Mammary epithelial cell (primary cell): ENCODE measurements around the gene TAC3.

Experiments used
- EZH2 ChIP-seq: IDR thresholded peaks from 2 replicates; pipeline ENCODE4 v1.6.1; 2012; ENCODE audit warnings: low read length, inconsistent platforms, borderline replicate concordance
- TF ChIP-seq, protein P1 (sequence below), 2 donors: IDR thresholded peaks in 1 of 2; conservative IDR thresholded peaks in 1 of 2; 2 replicates each; pipeline ENCODE4 v1.5.1; 2011 to 2012; ENCODE audit warnings: inconsistent platforms in 2 of 2, low read length in 2 of 2, mild to moderate bottlenecking in 2 of 2, control low read depth in 1 of 2, low read depth in 1 of 2; ENCODE audit not compliant: insufficient read depth in 1 of 2; ENCODE audit errors: extremely low read depth in 1 of 2

DNA sequence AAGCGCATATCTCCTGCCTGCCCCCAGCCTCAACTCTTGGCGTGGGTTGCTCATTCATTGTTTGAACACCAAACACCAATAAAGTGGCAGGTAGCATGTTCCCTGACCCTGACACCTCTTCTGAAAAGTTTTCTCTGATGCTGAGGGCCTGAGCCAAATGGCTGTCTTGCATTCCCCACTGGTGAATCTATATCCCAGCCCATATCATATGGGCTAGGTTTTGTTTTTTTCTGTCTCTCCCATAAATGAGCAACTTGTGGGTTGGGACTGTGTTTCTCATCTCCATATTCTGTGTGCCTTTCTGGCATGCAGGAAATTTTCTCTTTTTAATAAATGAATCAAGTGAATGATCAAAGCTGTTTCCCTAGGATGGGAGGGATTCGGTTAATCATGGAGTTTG, 28.6 kb upstream of the TAC3 start:
- TF ChIP-seq, protein P1, sequence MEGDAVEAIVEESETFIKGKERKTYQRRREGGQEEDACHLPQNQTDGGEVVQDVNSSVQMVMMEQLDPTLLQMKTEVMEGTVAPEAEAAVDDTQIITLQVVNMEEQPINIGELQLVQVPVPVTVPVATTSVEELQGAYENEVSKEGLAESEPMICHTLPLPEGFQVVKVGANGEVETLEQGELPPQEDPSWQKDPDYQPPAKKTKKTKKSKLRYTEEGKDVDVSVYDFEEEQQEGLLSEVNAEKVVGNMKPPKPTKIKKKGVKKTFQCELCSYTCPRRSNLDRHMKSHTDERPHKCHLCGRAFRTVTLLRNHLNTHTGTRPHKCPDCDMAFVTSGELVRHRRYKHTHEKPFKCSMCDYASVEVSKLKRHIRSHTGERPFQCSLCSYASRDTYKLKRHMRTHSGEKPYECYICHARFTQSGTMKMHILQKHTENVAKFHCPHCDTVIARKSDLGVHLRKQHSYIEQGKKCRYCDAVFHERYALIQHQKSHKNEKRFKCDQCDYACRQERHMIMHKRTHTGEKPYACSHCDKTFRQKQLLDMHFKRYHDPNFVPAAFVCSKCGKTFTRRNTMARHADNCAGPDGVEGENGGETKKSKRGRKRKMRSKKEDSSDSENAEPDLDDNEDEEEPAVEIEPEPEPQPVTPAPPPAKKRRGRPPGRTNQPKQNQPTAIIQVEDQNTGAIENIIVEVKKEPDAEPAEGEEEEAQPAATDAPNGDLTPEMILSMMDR (conservative IDR thresholded peaks at IDR 0.05 in 1 of 2, IDR thresholded peaks at IDR 0.05 in 1 of 2; ENCODE audit: extremely low read depth in 1 of 2, insufficient read depth in 1 of 2, low read depth in 1 of 2, low read length in 2 of 2), result no peak
- TF ChIP-seq EZH2, result no peak
